ENCODE data around the gene ADGB.
"Not testable (repeated sequence)": the region's sequence is repeated elsewhere in the genome, so short reads cannot be mapped to it uniquely, and the experiment has no call there.

ADGB gene

DNA sequence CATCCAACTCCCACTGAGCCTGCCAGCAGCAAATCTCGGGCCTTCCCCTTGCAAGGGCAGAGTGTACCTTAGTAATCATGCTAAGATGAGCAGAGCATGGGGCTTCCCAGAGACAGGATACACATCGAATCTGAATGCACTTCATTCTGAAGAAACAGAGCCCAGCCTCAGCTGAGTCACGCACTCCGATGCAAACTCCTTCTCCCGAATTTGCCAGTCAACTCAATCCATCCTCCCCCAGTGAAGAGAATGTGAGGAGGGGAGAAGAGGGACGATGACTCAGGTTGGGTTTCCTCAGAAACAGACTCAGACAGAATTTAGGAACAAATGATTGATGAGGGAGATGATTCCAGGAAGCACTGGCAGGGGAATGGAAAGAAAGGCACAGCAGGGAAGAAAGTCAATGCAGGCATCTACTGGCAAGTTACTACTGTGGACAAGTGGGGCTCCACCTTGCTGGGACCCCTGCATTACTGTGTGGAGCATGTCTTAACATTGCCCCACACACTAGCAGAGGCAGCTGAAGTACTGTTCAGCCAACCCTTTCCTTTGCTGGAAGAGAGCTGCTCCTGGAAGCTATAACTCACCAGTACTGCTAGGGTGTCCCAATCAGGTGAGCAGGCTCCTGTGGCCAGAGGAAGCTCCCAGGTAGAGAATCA lies 251.6 kb downstream of the ADGB start:
- ATAC-seq (peak; percentile 53), DNase-seq (peak; percentile 20)
- H3K36me3 Mint-ChIP-seq (ENCODE audit: low read depth): peaks cover 23% of the 10 kb centered on the region
- peaks cover 38% of the 10 kb centered on the region for H3K9me3 Mint-ChIP-seq
- peaks cover 47% of the 10 kb centered on the region for H3K4me1 Mint-ChIP-seq
- peak overlapping the region; percentile 88 for H3K27ac Mint-ChIP-seq
- H3K27me3 Mint-ChIP-seq: peaks cover 7% of the 10 kb centered on the region
- H3K4me3 Mint-ChIP-seq: no peak overlapping the region

- H3K4me1 Mint-ChIP-seq: peaks cover 53% of the 10 kb centered on the region
- ATAC-seq (no peak), DNase-seq (no peak)
- peaks cover 32% of the 10 kb centered on the region for H3K9me3 Mint-ChIP-seq
- H3K4me3 Mint-ChIP-seq: no peak overlapping the region
- H3K36me3 Mint-ChIP-seq (ENCODE audit: low read depth): peaks cover 23% of the 10 kb centered on the region
- H3K27ac Mint-ChIP-seq: peak overlapping the region; percentile 88
- H3K27me3 Mint-ChIP-seq: peaks cover 7% of the 10 kb centered on the region
Observed at GRCh38 chr6:146850981-146851380, 252.2 kb downstream of the ADGB start.

- H3K9me3 Mint-ChIP-seq: peaks cover 24% of the 10 kb centered on the region
- H3K4me1 Mint-ChIP-seq: peaks cover 61% of the 10 kb centered on the region
Observed at GRCh38 chr6:146851837-146852236, 253.1 kb downstream of the ADGB start.

GRCh38 chr6:146854521-146855255 lies 255.9 kb downstream of the ADGB start:
- not testable (repeated sequence) for H3K4me3 Mint-ChIP-seq, ATAC-seq, H3K27me3 Mint-ChIP-seq, H3K27ac Mint-ChIP-seq, DNase-seq
- peaks cover 72% of the 10 kb centered on the region for H3K4me1 Mint-ChIP-seq
- H3K36me3 Mint-ChIP-seq (ENCODE audit: low read depth): peaks cover 22% of the 10 kb centered on the region
- peaks cover 24% of the 10 kb centered on the region for H3K9me3 Mint-ChIP-seq

More at GRCh38 chr6:146851837-146852236, 253.1 kb downstream of the ADGB start:
- H3K36me3 Mint-ChIP-seq (ENCODE audit: low read depth): peaks cover 21% of the 10 kb centered on the region
- peaks cover 7% of the 10 kb centered on the region for H3K27me3 Mint-ChIP-seq
- peak overlapping the region; percentile 88 for H3K27ac Mint-ChIP-seq
- peak overlapping the region; percentile 54 for H3K4me3 Mint-ChIP-seq
- ATAC-seq (peak; percentile 83), DNase-seq (peak; percentile 29)

DNA sequence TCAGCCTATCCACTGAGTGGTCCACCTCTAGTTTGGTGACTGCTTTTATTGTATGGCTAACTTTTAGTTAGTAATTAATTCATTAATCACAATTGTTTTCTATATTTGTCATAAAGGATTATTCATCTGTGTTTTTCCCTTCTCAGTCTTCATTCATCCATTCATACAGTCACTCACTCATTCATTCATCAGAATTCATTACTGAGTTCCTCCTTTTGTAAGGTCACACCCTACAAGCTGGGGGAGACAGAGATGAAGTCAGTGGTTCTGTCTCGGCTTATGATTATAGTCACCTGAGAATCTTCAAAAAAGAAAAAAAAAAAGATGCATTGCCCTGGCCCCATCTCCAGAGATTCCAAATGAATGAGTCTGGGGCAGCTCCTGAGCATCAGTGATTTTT lies 257.1 kb downstream of the ADGB start:
- Mint-ChIP-seq H3K9me3 (peaks cover 16% of the 10 kb centered on the region), H3K27ac (peak overlapping the region; percentile 80), H3K27me3 (peaks cover 3% of the 10 kb centered on the region), H3K4me1 (peaks cover 60% of the 10 kb centered on the region), H3K4me3 (peak overlapping the region; percentile 21), H3K36me3 (ENCODE audit: low read depth) (peaks cover 18% of the 10 kb centered on the region)
- DNase-seq: no peak
- ATAC-seq: no peak

GRCh38 chr6:146856296-146856695 lies 257.5 kb downstream of the ADGB start:
- DNase-seq: no peak
- Mint-ChIP-seq H3K9me3 (peaks cover 16% of the 10 kb centered on the region), H3K27ac (peak overlapping the region; percentile 80), H3K27me3 (peaks cover 3% of the 10 kb centered on the region), H3K36me3 (ENCODE audit: low read depth) (peaks cover 18% of the 10 kb centered on the region), H3K4me1 (peaks cover 56% of the 10 kb centered on the region), H3K4me3 (peak overlapping the region; percentile 53)
- ATAC-seq: peak; percentile 50

DNA sequence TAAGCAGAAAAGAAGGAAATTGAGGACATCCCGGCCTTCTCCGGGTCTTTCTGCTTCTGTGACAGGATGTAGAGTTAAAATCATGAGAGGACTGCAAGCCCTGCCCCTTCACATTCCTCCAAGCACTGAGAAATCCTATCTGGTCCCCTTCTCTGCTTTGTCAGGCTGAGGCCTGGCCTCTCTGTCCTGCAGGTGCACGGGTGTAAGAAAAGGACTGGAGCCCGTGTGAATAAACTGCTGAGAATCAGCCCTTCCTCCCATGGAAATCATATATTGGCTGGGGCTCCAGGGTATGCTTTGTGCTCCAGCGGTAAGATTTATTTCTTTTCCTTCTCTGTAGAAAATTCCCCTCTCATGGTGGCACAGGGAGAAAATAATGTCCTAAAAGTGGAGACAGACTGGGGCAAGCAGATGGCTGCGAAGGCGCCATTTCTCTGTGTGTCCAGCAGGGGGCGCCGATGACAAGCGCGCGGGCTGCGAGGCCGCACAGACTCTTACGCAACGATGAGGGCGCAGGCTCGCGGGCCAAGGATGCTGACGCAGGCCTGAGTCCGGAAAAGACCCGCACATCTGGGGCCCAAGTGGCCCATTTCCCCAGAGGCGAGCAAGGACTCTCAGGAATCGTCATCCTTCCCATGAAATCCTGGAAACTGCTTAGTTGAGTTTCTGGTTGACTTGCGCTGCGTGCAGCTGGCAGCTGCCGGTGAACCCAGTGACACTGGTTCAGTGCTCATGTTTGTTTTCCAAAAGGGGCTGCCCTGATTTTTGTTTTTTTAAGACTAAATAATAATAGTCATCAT lies 258.6 kb downstream of the ADGB start:
- Mint-ChIP-seq H3K4me3 (no peak overlapping the region), H3K27ac (peak overlapping the region; percentile 77), H3K4me1 (peaks cover 45% of the 10 kb centered on the region), H3K9me3 (peaks cover 11% of the 10 kb centered on the region), H3K27me3 (peaks cover 3% of the 10 kb centered on the region), H3K36me3 (ENCODE audit: low read depth) (peaks cover 8% of the 10 kb centered on the region)
- peak; percentile 81 for DNase-seq
- ATAC-seq: peak; percentile 71

- H3K27me3 Mint-ChIP-seq: peaks cover 3% of the 10 kb centered on the region
- ATAC-seq: no peak
Observed at GRCh38 chr6:146857980-146858347, 259.2 kb downstream of the ADGB start.

GRCh38 chr6:146859206-146859605 lies 260.4 kb downstream of the ADGB start:
- H3K27me3 Mint-ChIP-seq: peaks cover 3% of the 10 kb centered on the region
- no peaks in the 10 kb centered on the region for H3K9me3 Mint-ChIP-seq
- no peak overlapping the region for H3K27ac Mint-ChIP-seq
- H3K36me3 Mint-ChIP-seq (ENCODE audit: low read depth): peaks cover 2% of the 10 kb centered on the region
- ATAC-seq (no peak), DNase-seq (no peak)
- H3K4me1 Mint-ChIP-seq: peaks cover 29% of the 10 kb centered on the region
- H3K4me3 Mint-ChIP-seq: no peak overlapping the region

More at GRCh38 chr6:146857980-146858347, 259.2 kb downstream of the ADGB start:
- no peak for DNase-seq
- Mint-ChIP-seq H3K4me1 (peaks cover 39% of the 10 kb centered on the region), H3K36me3 (ENCODE audit: low read depth) (peaks cover 2% of the 10 kb centered on the region), H3K9me3 (peaks cover 5% of the 10 kb centered on the region), H3K4me3 (no peak overlapping the region), H3K27ac (no peak overlapping the region)

GRCh38 chr6:146859795-146860495 lies 261.2 kb downstream of the ADGB start:
- H3K27me3 Mint-ChIP-seq: peaks cover 3% of the 10 kb centered on the region
- H3K9me3 Mint-ChIP-seq: no peaks in the 10 kb centered on the region
- DNase-seq (no peak), ATAC-seq (no peak)
- H3K27ac Mint-ChIP-seq: no peak overlapping the region
- no peak overlapping the region for H3K4me3 Mint-ChIP-seq
- H3K36me3 Mint-ChIP-seq (ENCODE audit: low read depth): peaks cover 2% of the 10 kb centered on the region
- peaks cover 29% of the 10 kb centered on the region for H3K4me1 Mint-ChIP-seq

GRCh38 chr6:146860583-146860982 lies 261.8 kb downstream of the ADGB start:
- Mint-ChIP-seq H3K27ac (no peak overlapping the region), H3K4me3 (no peak overlapping the region), H3K4me1 (peaks cover 23% of the 10 kb centered on the region), H3K27me3 (peaks cover 2% of the 10 kb centered on the region), H3K36me3 (ENCODE audit: low read depth) (peaks cover 2% of the 10 kb centered on the region), H3K9me3 (no peaks in the 10 kb centered on the region)
- ATAC-seq (no peak), DNase-seq (no peak)

DNA sequence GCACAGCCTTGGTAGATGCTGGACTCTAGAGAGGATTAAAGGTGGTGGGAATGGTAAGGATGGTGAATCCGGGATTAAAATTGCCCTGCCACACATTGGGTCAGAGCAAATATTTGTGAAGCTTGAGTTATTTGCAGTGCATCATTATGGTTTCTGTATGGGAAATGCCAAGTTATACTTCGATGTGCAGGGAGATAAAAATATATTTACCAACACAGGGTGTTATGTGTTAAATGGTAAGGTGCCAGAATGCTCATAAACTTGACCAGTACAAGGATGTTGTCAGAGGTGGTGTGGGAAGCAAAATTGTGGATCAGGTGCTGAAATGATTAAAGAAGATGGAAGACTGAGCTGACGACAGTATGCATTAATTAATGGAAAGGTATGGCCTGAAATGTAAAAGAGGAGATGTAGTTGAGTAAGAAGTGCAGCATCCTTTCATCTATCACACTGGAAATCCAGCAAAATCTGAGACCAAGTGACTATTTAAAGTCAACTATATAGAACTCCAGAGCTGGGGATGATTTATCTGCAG lies 262.3 kb downstream of the ADGB start:
- H3K27me3 Mint-ChIP-seq: peaks cover 2% of the 10 kb centered on the region
- ATAC-seq (no peak), DNase-seq (no peak)
- H3K4me1 Mint-ChIP-seq: peaks cover 18% of the 10 kb centered on the region
- H3K36me3 Mint-ChIP-seq (ENCODE audit: low read depth): peaks cover 2% of the 10 kb centered on the region
- no peaks in the 10 kb centered on the region for H3K9me3 Mint-ChIP-seq
- no peak overlapping the region for H3K4me3 Mint-ChIP-seq
- H3K27ac Mint-ChIP-seq: no peak overlapping the region

GRCh38 chr6:146861716-146862115 lies 262.9 kb downstream of the ADGB start:
- no peak overlapping the region for H3K27ac Mint-ChIP-seq
- H3K36me3 Mint-ChIP-seq (ENCODE audit: low read depth): peaks cover 2% of the 10 kb centered on the region
- ATAC-seq (no peak), DNase-seq (no peak)
- H3K4me1 Mint-ChIP-seq: peaks cover 12% of the 10 kb centered on the region
- H3K4me3 Mint-ChIP-seq: no peak overlapping the region
- H3K27me3 Mint-ChIP-seq: peaks cover 2% of the 10 kb centered on the region
- H3K9me3 Mint-ChIP-seq: no peaks in the 10 kb centered on the region

DNA sequence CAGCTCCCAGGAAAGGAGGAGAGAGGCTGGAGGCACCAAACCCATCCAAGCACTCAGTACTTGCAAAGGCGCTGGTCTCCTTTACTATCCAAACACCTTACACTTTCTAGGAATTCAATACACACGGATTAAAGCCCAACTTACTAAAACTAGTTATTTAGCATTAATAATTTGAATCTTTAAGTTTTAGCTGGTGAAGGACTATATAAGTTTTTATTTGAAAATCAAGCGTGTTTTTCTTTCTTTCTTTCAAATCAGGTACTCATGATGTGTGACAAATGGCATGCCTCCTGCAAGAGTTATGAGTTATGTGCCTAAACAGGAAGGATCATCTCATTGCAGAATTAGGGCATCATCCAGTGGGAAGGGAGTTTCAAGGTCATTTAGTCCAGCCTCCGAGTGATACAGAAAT lies 263.7 kb downstream of the ADGB start:
- no peak for ATAC-seq
- Mint-ChIP-seq H3K4me3 (no peak overlapping the region), H3K27me3 (peaks cover 2% of the 10 kb centered on the region)

More for the DNA sequence above, 263.7 kb downstream of the ADGB start:
- DNase-seq: no peak
- H3K9me3 Mint-ChIP-seq: no peaks in the 10 kb centered on the region
- H3K27ac Mint-ChIP-seq: no peak overlapping the region
- H3K36me3 Mint-ChIP-seq (ENCODE audit: low read depth): no peaks in the 10 kb centered on the region
- peaks cover 6% of the 10 kb centered on the region for H3K4me1 Mint-ChIP-seq

Measured in activated naive CD8-positive, alpha-beta T cell treated with anti-CD3 and anti-CD28 coated beads, Interleukin-2, amount 50 U/mL, for 24 hours (primary cell).